HG02943 (cell line): ENCODE results near the gene HOXA7.

Experiments
- ATAC-seq: cut with Tn5 transposase; IDR thresholded peaks from one replicate; pipeline ENCODE4 v1.9.1; 2021; ENCODE audit warnings: mild to moderate bottlenecking, low read depth, moderate library complexity; ENCODE audit not compliant: unreplicated experiment

HOXA7 gene

DNA sequence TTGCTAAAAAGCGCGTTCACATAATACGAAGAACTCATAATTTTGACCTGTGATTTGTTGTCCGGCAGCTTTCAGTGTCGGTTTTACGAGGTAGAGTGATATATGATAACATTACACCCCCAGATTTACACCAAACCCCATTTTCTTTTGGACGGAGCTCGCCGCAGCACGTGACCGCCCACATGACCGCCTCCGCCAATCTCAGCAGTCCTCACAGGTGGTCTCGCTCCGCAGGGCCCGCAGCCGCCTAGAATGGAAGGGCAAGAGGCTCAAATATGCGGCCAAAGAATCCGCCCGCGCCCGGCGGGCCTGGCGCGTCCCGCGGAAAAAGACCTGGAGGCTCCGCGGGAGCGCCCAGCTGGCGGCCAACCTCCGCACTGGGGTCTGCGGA, at the start of gene HOXA7:
Gene HOXA7 (minus strand): TSS at position 168 of the 391 bp plus-strand sequence. CDS start 130 bp downstream, at position 38.
- ATAC-seq = no peak

- ATAC-seq = no peak
Measured at GRCh38 chr7:27205325-27206280, 49.1 kb upstream of the HOXA7 start.

DNA sequence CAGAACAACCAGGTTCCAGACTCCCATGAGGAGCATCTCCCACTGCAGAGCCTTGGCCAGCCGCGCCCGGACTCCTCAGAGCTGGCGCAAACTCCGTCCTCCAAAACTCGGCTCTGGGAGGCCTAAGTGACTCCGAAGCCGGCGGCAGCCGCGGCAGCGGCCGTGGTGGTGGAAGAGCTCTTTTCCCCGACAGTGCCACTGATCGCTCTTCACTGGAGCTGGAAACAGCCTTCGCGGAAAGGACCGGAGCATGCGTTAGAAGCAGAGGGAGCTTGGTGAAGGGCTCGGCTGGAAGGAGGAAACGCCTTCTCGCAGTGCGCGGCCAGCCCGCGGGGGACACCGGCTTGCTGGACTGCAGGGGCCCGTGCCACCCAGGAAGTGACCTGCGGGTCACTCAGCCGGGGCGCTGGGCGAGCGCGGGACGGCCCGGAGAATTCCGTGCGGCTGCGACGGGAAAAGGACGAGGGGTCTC, 48.4 kb upstream of the HOXA7 start:
- no peak for ATAC-seq

- ATAC-seq = no peak
Measured at GRCh38 chr7:27203964-27204594, 47.6 kb upstream of the HOXA7 start.

DNA sequence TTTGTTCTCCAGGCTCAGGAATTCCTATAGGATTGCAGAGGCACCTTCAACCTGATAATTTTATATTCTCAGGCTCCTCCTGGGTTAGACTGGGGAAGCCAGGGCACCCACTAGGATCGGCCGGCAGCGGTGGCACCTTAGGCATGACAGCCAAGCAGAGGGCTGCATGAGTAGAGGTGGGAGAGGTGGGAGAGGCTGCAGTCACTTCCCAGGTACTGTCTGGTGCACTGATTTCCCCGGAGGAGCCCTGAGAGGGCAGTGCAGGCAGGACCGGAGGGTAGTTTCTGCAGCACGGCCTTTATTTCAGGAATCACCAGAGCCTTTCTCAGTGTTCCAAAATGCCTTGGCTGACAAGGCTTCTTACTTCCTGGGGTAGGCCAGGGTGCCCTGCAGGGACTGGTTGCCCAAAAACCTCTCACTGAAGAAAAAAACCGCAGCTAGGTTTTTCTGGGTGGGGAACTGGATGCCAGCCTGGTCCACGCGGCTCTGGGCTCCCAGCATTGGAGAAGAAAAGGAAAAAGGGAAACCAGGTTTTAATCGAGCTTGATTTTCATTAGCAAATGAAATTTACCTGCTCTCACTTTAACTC, 47.0 kb upstream of the HOXA7 start:
- no peak for ATAC-seq

DNA sequence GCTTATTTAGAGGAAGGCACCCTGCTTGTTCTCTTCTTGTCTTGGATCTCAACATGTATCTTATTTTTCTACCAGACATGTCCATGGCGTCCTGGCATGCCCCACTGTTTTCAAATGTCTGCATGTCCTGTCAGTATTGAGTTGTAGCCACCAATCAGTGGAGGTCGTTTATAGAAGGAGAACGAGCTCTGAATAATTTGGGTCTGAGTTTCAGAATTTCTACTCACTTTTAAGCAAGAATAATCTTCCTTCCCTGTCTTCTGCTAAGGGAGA, 46.3 kb upstream of the HOXA7 start:
- no peak for ATAC-seq

- ATAC-seq = no peak
Measured at GRCh38 chr7:27202018-27202861, 45.8 kb upstream of the HOXA7 start.

DNA sequence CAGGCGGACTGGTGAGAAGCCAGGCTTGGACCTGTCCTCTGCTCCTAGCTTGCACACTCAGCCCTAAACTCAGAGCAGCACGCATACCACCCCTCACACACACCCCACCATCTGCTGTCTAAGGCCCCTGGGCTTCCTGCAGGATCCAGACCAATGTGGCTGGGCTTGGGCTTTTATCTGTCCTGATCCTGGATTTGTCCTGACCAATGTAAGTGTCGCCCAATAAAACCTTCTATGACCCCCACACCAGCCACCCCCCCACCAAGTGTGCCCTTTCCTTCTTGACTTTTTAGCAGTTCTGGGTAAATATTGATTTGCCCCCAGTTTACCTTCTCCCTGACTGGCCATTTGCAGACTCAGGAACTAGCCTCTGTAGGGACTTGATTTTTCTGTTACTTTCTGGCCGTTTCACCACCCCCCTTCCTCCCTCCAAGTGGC, 45.1 kb upstream of the HOXA7 start:
- no peak for ATAC-seq

- no peak for ATAC-seq
Measured at GRCh38 chr7:27200761-27201579, 44.5 kb upstream of the HOXA7 start.

GRCh38 chr7:27199849-27200760, 43.6 kb upstream of the HOXA7 start, which contains the start of gene HOXA13:
TSS of gene HOXA13 (minus strand) at chr7:27200091. CDS start at chr7:27200077, 14 bp downstream.
- ATAC-seq = no peak

- ATAC-seq = no peak
Measured at GRCh38 chr7:27198871-27199801, 42.7 kb upstream of the HOXA7 start.

GRCh38 chr7:27198138-27198841, 41.8 kb upstream of the HOXA7 start:
- no peak for ATAC-seq

GRCh38 chr7:27197137-27198042, 40.9 kb upstream of the HOXA7 start:
- ATAC-seq = no peak

DNA sequence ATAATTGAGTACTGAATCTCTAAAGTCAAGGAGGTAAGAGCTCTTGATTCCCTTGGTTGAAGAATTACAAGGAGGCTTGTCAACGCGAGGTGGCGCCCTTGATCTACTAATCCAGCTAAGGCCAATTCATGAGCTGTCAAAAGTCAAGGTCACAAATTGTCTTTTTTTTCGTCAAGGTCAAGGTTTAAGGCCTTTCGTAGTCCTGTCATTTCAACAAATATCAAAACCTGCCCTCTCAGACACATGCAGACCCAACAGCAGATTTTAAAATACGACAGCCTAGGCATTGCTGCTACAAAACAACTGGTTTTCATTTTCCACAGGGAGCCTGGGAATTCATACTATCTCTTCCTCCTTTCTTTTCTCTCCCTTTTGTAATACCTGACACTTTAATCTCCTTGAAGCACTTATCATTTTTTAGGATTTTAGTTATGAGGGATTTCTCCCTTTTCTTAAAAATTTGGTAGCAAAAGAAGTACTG, 39.9 kb upstream of the HOXA7 start:
- ATAC-seq = no peak

GRCh38 chr7:27194686-27195379, 38.4 kb upstream of the HOXA7 start:
- no peak for ATAC-seq
